Stimulated activated CD8-positive, alpha-beta memory T cell treated with anti-CD3 and anti-CD28 coated beads, Interleukin-12 subunit alpha, Interleukin-12 subunit beta, amount 100 ng/mL, for 1 hour (primary cell): Measurements from ENCODE around the gene THSD4.

Experiments used
- DNase-seq: peaks from one replicate; pipeline ENCODE4 v3.0.0-alpha.2; 2020; ENCODE audit warnings: low read depth

The THSD4 gene

DNA sequence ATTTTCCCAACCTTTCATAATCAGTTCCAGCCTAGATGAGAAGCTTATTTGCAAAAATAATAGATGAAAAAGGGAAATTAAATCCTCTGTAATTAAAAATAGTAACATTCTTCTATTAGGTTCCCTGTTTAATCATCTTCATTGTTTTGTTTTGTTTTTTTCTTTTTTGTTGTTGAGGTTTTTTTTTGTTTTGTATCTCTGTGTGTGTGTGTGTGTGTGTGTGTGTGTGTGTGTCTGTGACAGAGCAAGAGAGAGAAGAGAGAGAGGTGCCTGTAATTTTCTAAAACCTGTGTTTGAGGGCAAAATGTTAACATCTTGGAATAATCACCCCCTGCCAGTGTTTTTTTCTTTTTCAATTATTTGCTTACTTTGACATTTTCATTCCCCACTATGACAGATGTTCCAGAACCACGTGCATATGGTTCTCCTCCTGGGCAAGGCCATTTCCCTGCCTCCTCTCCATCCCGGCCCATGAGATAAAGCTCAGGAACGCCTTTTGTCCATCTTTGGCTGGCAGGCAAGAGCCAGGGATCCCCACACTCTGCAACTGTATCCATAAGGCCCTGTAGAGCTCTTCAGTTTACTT, 573.3 kb downstream of the THSD4 start:
- DNase-seq: no peak

DNA sequence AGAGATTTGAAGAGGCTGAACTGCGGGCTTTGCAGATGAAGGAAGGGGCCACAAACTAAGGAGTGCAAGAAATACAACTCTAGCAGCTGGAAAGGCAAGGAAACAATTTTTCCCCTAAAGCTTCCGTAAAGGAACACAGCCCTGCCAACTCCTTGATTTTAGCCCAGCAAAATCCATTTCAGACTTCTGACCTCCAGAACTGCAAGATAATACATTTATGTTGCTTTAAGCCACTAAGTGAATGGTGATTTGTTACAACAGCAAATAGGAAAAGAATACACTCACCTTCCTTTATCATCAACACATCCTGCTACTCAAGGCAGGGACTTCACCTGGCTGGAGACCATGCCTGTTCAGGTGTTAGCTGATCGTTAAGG, 575.8 kb downstream of the THSD4 start:
- no peak for DNase-seq

DNA sequence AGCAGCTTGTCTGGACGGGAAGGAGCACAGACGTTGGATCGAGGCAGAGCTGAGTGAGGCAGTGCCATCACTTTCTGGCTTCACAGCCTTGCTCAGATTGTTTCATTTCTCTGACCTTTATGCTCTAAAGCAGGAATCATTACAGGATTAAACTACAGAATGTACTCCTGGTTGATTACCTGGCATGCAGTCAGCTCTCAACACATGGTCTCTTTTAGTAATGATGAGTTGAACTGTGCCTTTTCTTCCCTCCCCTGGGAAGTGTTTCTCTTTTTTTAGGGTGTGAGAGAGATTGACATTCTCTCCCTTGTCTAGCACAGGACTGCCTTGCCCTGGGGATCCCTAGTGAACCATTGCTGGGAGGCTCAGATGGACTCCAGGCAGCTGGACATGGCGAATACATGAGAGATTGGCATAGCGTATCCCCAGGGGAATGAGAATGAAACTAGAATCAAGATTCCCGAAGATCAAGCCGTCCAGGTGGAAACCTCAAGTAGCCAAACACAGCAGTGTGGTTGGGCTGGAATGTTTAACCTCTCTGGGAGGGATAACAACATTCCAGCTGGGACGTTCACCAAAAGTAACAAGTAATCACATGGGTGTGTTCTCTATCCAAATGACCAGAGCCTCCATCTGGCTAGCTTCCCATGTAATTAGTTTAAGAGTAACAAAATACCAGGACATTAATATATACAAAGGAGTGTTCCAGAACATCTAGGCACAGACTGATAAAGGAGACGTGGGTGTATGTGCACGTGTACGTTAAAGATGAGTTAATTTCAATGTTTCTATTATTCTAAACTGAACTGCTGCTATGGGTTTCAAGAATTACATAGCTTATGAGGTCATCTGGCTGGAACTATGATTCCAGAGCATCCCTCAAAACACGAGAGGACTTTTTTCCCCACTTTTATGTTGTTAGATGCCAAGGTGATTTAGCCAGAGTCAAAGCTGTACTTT, 576.5 kb downstream of the THSD4 start:
- no peak for DNase-seq

- DNase-seq: no peak
Measured at GRCh38 chr15:71697236-71697635, 582.0 kb downstream of the THSD4 start.

DNA sequence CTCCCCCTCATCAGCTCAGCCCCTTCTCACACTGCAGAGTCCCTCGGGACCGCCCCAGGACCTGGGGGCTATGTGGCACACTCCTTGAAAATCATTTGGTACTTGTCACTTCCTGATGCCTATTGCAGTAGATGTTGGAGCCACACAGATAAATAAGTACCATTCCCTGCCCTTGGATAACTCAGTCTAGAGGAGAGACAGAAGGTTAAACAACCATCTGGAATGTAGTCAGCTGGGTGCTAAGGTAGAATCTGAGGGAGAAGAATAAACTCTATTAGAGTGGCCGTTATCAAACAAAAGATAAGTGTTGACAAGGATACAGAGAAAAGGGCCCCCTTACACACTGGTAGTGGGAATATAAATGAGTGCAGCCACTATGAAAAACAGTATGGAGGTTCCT, 582.8 kb downstream of the THSD4 start:
- no peak for DNase-seq

- no peak for DNase-seq
Measured at GRCh38 chr15:71698742-71699141, 583.5 kb downstream of the THSD4 start.

GRCh38 chr15:71699977-71700376, 584.7 kb downstream of the THSD4 start:
- DNase-seq: no peak

- DNase-seq: no peak
Measured at GRCh38 chr15:71701808-71702207, 586.5 kb downstream of the THSD4 start.

GRCh38 chr15:71702496-71702895, 587.2 kb downstream of the THSD4 start:
- no peak for DNase-seq

GRCh38 chr15:71705151-71705550, 589.9 kb downstream of the THSD4 start:
- DNase-seq: no peak

DNA sequence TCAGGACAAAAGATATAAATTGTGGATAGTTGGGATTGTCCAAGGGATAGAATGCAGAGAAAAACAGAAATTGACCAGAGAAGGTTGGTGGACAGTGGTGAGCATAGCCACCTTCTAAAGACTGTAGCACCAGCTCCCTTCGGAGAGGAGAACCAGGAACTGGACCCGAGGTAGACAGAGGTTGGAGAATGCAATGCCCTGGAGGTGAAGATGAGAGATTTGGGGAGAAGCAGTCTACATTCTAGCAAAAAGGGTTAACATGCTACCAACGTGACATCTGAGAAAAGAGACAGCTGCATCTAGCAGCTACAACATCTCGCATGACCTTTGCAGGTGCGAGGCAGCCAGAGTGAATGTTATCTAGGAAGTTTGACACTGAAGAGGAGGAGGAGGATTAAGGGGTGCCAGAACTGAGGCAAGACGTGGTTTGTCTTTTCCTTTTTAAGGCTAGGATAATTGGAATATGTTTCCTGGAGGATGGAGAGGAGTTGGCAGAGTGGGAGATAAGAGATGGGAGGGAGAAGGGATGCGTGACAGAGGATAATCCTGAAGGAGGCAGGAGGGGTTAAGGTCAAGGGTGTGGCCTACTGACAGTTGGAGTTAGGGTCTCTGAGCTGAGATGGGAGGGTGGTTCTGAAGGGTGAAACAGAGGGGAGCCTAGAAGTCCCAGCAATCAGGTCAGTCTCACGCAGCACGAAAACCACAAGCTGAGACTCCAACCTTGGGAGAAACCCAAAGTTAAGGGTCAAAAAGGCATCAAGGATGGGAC, 591.4 kb downstream of the THSD4 start:
- no peak for DNase-seq

GRCh38 chr15:71707230-71708050, 592.2 kb downstream of the THSD4 start:
- no peak for DNase-seq

DNA sequence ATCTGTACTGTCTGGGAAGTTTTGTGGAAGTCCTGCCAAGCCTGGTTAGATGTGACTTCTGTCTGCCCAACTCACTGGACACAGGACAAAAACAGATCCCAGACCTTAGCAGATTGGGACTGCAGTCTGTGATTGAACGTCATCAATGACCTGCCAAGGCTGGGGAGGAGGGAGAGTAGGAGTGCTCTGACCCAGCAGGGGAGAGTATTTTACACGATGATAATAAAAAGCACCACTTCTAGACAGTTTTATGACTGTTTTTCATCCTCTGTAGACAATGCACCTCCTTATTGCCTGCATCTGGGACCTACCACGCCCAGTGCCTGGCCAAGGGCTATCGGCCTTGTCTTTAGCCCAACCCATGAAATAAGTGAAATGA, 592.8 kb downstream of the THSD4 start:
- DNase-seq: no peak

DNA sequence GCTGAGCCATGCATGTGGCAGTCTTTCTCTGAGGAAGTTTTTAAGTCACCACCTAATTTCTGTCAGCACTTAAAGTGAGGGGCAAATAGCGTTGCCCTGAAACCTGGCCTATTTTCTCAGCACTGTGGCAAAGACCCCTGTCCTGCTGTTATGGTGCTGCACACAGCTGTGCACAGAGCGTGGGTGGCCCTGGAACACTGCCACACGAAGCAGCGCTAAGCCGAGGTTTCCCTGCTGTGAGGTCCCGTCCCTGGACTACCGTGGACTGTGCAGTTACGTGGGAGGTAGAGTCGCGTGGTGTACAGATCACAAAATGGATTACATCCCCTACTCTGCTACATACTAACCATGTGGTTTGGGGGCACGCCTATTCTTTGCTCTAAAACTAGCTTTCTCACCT, 593.5 kb downstream of the THSD4 start:
- no peak for DNase-seq

DNA sequence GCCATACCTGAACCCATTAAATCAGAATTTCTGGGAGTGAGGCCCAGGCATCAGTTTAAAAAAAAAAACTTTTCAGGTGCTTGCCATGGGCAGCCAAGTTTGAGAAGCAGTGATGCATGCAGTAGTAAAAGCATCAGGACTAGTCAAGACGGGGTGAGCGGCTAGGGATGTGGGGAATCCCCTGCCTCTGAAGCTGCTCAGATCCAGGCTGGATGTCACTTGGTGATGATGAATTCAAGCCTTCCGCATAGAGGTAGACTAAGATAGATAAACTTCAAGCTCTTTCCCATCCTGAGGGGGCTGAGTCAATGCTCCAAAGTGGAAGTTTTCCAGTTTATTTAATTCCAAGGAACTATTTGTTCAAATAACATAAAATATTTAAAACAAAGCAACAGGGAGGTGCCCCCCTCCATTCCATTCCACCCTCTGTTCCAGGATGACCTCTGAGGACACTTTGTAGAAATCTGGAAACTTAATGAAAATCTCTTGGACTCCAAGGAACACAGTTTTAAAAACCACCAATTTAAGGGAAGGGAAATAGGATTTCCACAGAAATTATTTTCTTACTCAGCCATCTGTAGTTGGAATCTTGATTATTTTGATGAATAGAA, 594.6 kb downstream of the THSD4 start:
- DNase-seq: no peak

DNA sequence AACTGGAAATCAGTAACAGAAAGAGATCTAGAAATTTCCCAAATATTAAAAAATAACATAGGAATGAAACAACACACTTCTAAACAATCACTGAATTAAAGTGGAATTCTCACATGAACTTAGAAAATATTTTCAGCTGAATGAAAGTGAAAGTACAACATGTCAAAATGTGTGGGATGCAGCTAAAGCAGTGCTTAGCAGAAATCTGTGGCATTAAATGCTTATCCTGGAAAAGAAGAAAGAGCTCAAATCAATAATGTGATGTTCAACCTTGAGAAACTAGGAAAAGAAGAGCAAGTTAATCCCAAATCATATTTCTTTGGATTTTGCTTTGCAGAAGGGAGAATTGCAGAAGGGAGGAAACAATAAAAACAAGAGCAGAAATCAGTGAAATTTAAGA, 596.9 kb downstream of the THSD4 start:
- no peak for DNase-seq

- DNase-seq: no peak
Measured at GRCh38 chr15:71713191-71713809, 598.0 kb downstream of the THSD4 start.

- no peak for DNase-seq
Measured at GRCh38 chr15:71715914-71716313, 600.6 kb downstream of the THSD4 start.

DNA sequence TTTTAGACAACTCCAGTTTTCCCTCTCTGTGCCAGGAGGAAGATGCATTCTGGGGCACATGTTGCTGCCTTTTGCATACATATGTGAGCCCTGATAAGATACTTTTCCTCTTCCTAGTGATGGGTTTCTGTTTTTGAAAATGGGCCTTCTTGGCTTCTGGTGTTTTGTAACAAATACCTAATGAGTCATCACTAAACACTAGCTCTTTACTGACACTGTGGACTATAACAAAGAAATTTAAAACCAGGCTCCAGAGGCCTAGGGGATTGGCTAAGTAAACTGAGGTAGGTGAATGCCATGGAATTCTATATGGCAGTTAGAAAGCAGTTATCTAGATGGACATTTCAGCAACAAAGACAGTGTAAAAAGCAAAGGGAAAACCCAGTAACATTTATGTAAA, 601.7 kb downstream of the THSD4 start:
- no peak for DNase-seq

- DNase-seq: no peak
Measured at GRCh38 chr15:71718116-71718910, 603.0 kb downstream of the THSD4 start.
